ENCODE measurements around the gene FEM1B.
"Not testable (repeated sequence)": the region's sequence is repeated elsewhere in the genome, so short reads cannot be mapped to it uniquely, and the experiment has no call there.

FEM1B gene

GRCh38 chr15:68277603-68278344, at the start of gene FEM1B:
TSS of gene FEM1B (plus strand) at chr15:68277745. CDS start at chr15:68278418, 673 bp downstream.
- DNase-seq (ENCODE audit: low read depth in 2 of 2) = peak; percentile 79 to 81

GRCh38 chr15:68228143-68228970, 49.2 kb upstream of the FEM1B start:
- no peak for DNase-seq (ENCODE audit: low read depth in 2 of 2)

DNA sequence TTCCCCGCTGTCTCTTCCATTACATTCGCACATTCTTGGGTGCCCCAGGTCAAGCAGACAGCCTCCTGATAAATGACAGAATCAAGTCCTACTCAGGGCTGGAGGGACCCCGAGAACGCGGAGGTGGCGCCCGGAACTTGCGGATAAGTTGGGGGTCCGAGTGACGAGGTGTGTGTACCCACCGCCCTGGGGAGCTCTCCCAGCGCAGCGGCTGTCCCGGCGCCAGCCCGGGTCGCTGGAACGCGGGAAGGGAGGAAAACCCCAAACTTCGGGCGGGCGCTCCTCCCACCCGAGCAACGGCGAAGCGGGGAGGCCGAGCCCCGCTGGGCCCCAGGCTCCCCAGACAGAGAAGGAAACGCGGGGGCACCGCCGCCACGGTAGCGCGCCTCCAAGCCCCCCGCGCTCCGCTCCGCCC, 48.6 kb upstream of the FEM1B start:
- DNase-seq (ENCODE audit: low read depth in 2 of 2) = no peak

- DNase-seq (ENCODE audit: low read depth in 2 of 2) = peak; percentile 70 to 86
Measured at GRCh38 chr15:68229386-68230156, 48.0 kb upstream of the FEM1B start, which contains the start of gene CLN6. TSS of gene CLN6 (minus strand) at chr15:68229728. CDS start at chr15:68229584, 144 bp downstream.

- no peak for DNase-seq (ENCODE audit: low read depth in 2 of 2)
Measured at GRCh38 chr15:68230157-68231100, 47.1 kb upstream of the FEM1B start.

- no peak for DNase-seq (ENCODE audit: low read depth in 2 of 2)
Measured at GRCh38 chr15:68231102-68231818, 46.3 kb upstream of the FEM1B start.

- no peak for DNase-seq (ENCODE audit: low read depth in 2 of 2)
Measured at GRCh38 chr15:68232449-68232848, 45.1 kb upstream of the FEM1B start.

DNA sequence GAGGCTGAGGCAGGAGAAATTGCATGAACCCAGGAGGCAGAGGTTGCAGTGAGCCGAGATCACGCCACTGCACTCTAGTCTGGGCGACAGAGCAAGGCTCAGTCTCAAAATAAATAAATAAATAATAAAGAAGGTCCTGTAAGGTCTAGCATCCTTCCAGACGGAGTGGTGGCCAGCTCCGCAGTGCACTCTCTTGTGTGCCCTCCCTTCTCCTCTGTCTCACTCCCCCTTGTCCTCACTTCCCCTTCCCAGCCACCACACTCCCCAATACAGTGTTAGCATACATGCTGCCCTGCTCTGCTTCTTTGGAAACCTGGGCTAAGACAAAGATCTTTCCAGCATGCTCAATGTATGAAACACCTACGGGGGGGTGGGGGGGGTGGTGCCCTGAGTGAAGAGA, 44.6 kb upstream of the FEM1B start:
- no peak for DNase-seq (ENCODE audit: low read depth in 2 of 2)

DNA sequence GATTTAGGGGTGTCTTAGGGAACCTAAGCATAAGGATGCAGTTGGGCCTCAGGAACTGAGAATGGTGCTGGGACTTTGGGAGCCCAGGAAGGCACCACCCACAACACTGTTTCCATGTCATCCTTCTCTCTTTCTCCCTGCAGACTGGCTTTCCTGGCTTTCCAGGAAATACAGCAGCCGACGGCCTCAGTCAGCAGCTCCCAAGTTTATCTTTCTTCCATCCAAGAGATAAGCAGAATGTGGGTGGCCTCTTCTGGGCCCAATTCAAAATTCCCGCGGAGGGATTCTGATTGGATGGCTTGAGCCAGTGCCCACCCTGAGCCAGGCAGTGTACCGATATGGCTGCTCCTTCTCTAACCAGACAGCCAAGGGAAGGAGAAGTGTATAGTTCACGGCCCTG, 43.5 kb upstream of the FEM1B start:
- no peak for DNase-seq (ENCODE audit: low read depth in 2 of 2)

GRCh38 chr15:68234520-68234919, 43.0 kb upstream of the FEM1B start:
- DNase-seq (ENCODE audit: low read depth in 2 of 2) = not testable (repeated sequence)

GRCh38 chr15:68235022-68235421, 42.5 kb upstream of the FEM1B start:
- DNase-seq (ENCODE audit: low read depth in 2 of 2) = no peak

DNA sequence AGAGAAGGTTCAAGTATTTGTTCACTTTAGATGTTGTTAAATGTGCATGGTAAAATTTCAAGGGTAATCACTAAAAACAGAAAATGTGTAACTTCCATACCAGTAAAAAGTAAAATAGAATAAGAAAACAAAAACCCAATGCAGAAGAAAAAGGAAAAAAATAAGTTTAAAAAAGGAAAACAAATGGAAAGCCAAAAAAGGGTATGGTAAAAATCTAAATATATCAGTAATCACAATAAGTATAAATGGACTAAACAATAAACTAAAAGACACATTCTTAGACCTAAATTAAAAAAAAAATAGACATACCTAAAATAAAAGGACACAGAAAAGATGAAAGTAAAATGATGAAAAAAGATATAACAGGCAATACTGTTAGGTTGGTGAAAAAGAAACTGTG, 38.5 kb upstream of the FEM1B start:
- no peak for DNase-seq (ENCODE audit: low read depth in 2 of 2)

DNA sequence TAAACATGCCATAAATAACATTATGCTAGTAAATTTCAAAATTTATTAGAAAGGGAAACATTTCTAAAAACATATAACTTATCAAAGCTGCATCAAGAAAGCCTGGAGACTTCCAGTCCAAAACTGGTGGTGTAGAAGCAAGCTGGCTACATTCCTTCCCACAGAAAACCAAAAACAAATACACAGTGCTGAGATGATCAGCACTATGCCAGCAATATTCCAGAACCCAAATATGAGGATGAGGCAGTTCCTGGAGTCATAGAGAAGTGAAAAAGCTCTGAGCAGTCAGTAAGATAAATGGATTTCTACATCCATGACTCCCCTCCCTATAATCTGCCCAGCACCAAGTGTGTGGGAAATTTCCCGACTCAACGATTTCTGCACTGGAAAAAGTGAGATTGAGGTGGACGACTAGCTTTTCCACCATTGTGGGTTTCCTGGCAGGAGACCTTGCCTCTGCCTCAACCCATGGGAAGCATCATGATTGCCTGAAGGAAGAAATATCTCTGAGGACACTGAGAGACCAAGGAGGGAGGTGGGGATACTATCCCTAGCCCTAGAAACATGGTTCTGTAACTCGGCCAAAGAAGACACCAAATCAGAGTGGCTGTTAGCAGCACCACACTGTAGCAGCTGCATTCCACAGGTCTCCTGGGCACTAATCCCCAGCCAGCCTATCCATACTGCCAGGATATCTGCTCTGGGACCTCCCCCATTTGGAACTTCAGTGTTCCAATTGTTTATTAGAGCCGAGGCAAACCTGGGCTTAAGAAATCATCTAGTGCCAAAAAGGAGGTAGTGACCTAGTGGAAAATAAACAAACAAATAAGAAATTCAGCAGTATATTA, 36.2 kb upstream of the FEM1B start:
- no peak for DNase-seq (ENCODE audit: low read depth in 2 of 2)

DNA sequence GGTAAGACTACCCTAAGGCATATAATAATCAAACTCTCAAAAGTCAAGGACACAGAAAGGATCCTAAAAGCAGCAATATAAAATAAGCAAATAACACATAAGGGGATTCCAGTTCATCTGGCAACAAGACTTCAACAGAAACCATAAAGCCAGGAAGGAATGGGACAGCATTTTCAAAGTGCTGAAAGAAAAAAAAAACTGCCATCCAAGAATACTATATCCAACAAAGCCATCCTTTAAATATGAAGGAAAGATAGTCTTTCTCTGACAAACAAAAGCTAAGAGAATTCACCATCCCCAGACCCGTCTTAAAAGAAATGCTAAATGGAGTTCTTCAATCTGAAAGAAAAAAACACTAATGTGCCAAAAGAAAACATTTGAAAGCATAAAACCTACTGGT, 33.3 kb upstream of the FEM1B start:
- no peak for DNase-seq (ENCODE audit: low read depth in 2 of 2)

DNA sequence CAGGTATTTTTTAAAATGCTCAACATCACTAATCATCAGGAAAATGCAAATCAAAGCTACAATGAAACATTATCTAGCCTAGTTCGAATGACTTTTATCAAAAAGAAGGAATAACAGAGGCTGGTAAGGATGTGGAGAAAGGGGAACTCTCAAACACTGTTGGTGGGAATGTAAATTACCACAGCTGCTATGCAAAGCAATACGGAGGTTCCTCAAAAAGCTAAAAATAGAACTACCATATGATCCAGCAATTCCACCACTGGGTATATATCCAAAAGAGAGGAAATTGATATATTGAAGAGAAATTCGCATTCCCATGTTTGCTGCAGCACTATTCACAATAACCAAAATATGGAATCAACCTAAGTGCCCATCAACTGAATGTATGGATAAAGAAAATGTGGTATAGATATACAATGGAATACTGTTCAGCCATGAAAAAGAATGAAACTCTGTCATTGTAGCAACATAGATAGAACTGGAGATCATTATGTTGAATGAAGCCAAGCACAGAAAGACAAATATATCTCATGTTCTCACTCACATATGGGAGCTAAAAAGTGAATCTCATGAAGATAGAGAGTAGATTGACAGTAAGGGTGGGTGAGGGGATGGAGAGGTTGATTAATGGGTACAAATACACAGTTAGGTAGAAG, 28.4 kb upstream of the FEM1B start:
- no peak for DNase-seq (ENCODE audit: low read depth in 2 of 2)

DNA sequence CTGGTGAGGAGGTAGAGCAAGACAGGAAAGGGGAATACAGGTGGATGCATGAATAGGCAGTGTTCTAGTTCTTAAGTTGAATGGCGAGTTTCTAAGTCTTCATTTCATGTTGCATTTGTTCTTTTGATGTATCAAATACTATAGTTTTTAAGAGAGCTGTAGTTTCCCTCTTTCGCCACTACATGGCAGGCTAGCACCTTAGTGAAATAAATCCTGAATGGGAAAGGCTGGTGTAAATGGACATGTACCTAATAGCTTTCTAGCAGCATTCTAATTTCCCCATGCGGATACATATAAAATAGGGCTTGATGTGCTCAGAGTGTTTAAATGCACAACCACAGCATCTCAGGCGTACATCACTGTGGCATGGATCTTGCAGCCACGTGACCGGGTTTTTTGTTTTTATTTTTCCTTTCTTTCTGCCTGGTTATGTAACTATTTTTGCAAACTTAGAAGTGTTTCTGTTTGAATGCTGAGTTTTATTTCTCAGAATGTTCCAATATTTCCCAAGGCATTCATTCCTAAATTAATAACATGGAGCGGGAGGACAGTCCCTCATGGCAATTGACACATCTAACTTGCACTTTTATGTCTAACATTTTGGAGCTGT, 24.5 kb upstream of the FEM1B start:
- DNase-seq (ENCODE audit: low read depth in 2 of 2) = no peak

DNA sequence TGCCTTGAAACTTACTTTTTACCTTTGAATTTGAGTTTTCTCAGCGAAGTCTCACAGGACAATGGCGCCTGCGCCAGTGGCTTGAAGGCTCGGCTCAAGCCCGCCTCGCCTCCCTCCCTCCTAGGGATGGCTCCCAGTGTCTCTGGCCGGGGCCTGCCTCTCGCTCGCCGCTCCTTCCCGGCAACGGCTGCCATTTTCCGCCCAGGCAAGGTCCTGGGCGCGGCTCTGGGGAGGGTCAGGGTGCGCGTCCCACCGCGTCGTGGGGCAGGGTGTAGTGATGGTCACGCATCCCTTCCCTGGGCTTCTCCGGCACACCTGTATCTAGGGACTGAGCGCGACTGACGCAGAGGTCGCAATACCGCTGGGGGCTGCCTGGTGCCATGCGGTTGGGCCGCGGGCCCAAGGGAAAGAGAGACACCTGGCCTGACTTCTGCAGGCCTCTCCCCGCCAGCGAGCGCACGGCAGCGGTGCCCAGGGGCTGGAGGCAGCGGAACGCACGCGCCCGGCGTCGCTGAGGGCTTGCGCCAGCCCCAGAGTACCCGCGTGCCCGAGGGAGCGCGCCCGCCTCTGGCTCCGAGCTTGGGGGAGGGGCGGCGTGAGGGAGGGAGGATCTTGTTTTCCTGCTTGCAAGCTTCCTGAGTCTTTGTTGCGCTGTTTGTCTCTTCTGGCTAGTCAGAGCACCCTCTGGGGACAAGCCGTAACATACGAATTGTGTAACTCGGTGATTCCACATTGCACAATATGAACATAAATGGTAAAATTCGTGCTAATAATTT, 20.7 kb upstream of the FEM1B start:
- peak; percentile 50 to 62 for DNase-seq (ENCODE audit: low read depth in 2 of 2)

- DNase-seq (ENCODE audit: low read depth in 2 of 2) = no peak
Measured at GRCh38 chr15:68258692-68259091, 18.9 kb upstream of the FEM1B start.

Data from stimulated activated CD8-positive, alpha-beta memory T cell treated with anti-CD3 and anti-CD28 coated beads, Interleukin-2, amount 100 ng/mL, for 48 hours (primary cell).